GM23248 (cell line): ENCODE measurements around the gene RPL27A.

Source experiments
- EZH2 ChIP-seq: fragments of 200-600 bp; sonication (generic); IDR thresholded peaks from 2 replicates; pipeline ENCODE4 v1.6.1; 2018; ENCODE audit warnings: antibody characterized with exemption, mild to moderate bottlenecking; ENCODE audit not compliant: insufficient read depth, poor library complexity, severe bottlenecking
- EZH2phosphoT487 ChIP-seq: fragments of 200-600 bp; sonication (generic); IDR thresholded peaks from 2 replicates; pipeline ENCODE4 v1.6.1; 2018; ENCODE audit warnings: antibody characterized with exemption, moderate library complexity, mild to moderate bottlenecking, low read depth; ENCODE audit not compliant: insufficient read depth

- no peak for TF ChIP-seq EZH2
- TF ChIP-seq EZH2phosphoT487: no peak
Measured at GRCh38 chr11:8693555-8693954, 11.0 kb downstream of the RPL27A start.
